K562 (cell line): ENCODE results near the gene HACE1. TPM values are rescaled to one million over a fixed set of nuclear protein-coding genes. Genes with fewer than 3 reads are reported as not detected.

Source experiments
- ATAC-seq: fragments of 200-7000 bp; cut with Tn5 transposase; 3 replicates; pipeline ENCODE4 v1.9.1; 2020; ENCODE audit warnings: moderate library complexity
- BruUV-seq: library from RNA; stranded (reverse); fragments of 400-500 nt; replicated peaks from 2 replicates; lab custom pipeline; 2021; lab: Mats Ljungman, UMichigan
- CTCF ChIA-PET: fragments of 300-600 bp; formaldehyde crosslinking; extraction: SDS; loops from one replicate; lab custom pipeline; 2021; ENCODE audit warnings: low intra/inter-chr PET ratio; lab: Yijun Ruan, JAX
- POLR2A ChIA-PET: fragments of 300-600, 350-650 bp; sonication (Branson Sonifier 250); formaldehyde crosslinking; extraction: SDS; loops from one replicate; lab custom pipeline; 2021; ENCODE audit warnings: antibody characterized with exemption, inconsistent platforms; lab: Yijun Ruan, JAX
- DNase-seq, 4 experiments: peaks; one replicate each; pipeline versions ENCODE4 v3.0.0 to v3.0.0-alpha.2; 2011 to 2018; ENCODE audit warnings: low spot score in 3 of 4, mixed read lengths in 3 of 4; ENCODE audit errors: extremely low read depth in 1 of 4
- FAIRE-seq: peaks from 2 replicates; lab custom pipeline; 2011; peaks lifted over from hg19 to GRCh38; lab: Jason Lieb, UNC
- H2AFZ ChIP-seq: 2 replicates; pipeline ENCODE4 v1.6.0; 2011; ENCODE audit warnings: low read depth, low read length, control low read depth, inconsistent platforms
- H3K27ac ChIP-seq: fragments of 200-600 bp; 3 replicates; pipeline ENCODE4 v1.8.0; 2011; ENCODE audit warnings: low read depth, mild to moderate bottlenecking, control low read depth, inconsistent platforms, low read length, moderate library complexity, mixed read lengths; ENCODE audit errors: extremely low read depth
- H3K27me3 ChIP-seq, 2 experiments: fragments of 300-600 bp in 1 of 2; 2 replicates in 1 of 2; 3 replicates in 1 of 2; pipeline versions ENCODE4 v1.6.0 to v1.8.0; 2011; ENCODE audit warnings: inconsistent platforms in 2 of 2, low read length in 2 of 2, mild to moderate bottlenecking in 1 of 2, mixed read lengths in 1 of 2, moderate library complexity in 1 of 2; ENCODE audit not compliant: control insufficient read depth in 2 of 2, insufficient read depth in 2 of 2
- H3K36me3 ChIP-seq: fragments of 300-600 bp; 3 replicates; pipeline ENCODE4 v1.8.0; 2011; ENCODE audit warnings: mild to moderate bottlenecking, low read length, inconsistent platforms; ENCODE audit not compliant: control insufficient read depth, insufficient read depth
- H3K4me1 ChIP-seq, 2 experiments: fragments of 200-600 bp in 1 of 2; replicated peaks in 1 of 2; 2 replicates in 1 of 2; 3 replicates in 1 of 2; pipeline versions ENCODE4 v1.5.1 to v1.8.0; 2011; ENCODE audit warnings: inconsistent platforms in 2 of 2, low read length in 2 of 2, mild to moderate bottlenecking in 1 of 2, mixed read lengths in 1 of 2, moderate library complexity in 1 of 2; ENCODE audit not compliant: control insufficient read depth in 2 of 2, insufficient read depth in 2 of 2
- H3K4me2 ChIP-seq: 2 replicates; pipeline ENCODE4 v1.6.1; 2011; ENCODE audit warnings: low read length, control low read depth, inconsistent platforms, mixed read lengths; ENCODE audit not compliant: insufficient read depth
- H3K4me3 ChIP-seq: fragments of 200-600 bp; sonication (generic), shearing (Covaris generic); 2 replicates; pipeline ENCODE4 v1.5.1; 2016; ENCODE audit warnings: control low read depth, inconsistent platforms
- H3K79me2 ChIP-seq: fragments of 200-600 bp; 3 replicates; pipeline ENCODE4 v1.8.0; 2011; ENCODE audit warnings: low read length, inconsistent platforms; ENCODE audit not compliant: control insufficient read depth, insufficient read depth
- H3K9ac ChIP-seq, 2 experiments: 2 replicates each; pipeline versions ENCODE4 v1.6.0 to v1.6.1; 2011; ENCODE audit warnings: low read depth in 2 of 2, low read length in 2 of 2, control low read depth in 1 of 2, inconsistent platforms in 1 of 2, mild to moderate bottlenecking in 1 of 2, mixed read lengths in 1 of 2; ENCODE audit not compliant: insufficient read depth in 1 of 2
- H3K9me1 ChIP-seq: one replicate; pipeline ENCODE4 v1.6.0; 2011; ENCODE audit warnings: inconsistent platforms, mild to moderate bottlenecking, low read length, moderate library complexity; ENCODE audit not compliant: control insufficient read depth, insufficient read depth
- H3K9me3 ChIP-seq: replicated peaks from 2 replicates; pipeline ENCODE4 v1.5.1; 2011; ENCODE audit warnings: low read depth, low read length, inconsistent platforms; ENCODE audit not compliant: control insufficient read depth, insufficient read depth
- H4K20me1 ChIP-seq: replicated peaks from 2 replicates; pipeline ENCODE4 v1.6.1; 2011; ENCODE audit warnings: low read length, inconsistent platforms, mixed read lengths; ENCODE audit not compliant: control insufficient read depth, insufficient read depth
- CREBBP ChIP-seq: IDR thresholded peaks from one replicate; pipeline ENCODE4 v1.6.1; 2012; ENCODE audit warnings: low read depth, mild to moderate bottlenecking, control low read depth, inconsistent platforms, low read length
- FOXJ2 ChIP-seq: fragments of 200-800 bp; sonication (Bioruptor generic); IDR thresholded peaks from 2 replicates; pipeline ENCODE4 v1.6.1; 2016; ENCODE audit warnings: missing genetic modification characterization, missing compliant biosample characterization
- MLX ChIP-seq, 2 experiments: fragments of 450-650 bp in 1 of 2; sonication (generic) in 1 of 2; formaldehyde crosslinking; conservative IDR thresholded peaks; 2 replicates each; pipeline versions ENCODE4 v1.4.0 to v1.8.1; 2020 to 2022; ENCODE audit warnings: mild to moderate bottlenecking in 1 of 2, missing genetic modification reagents in 1 of 2
- SOX6 ChIP-seq: fragments of 450-650 bp; IDR thresholded peaks from 2 replicates; pipeline ENCODE4 v1.6.1; 2014; ENCODE audit warnings: mild to moderate bottlenecking
- WGBS: fragments of 100-300 bp; shearing (Covaris generic); methylation state at CpG from one replicate; pipeline ENCODE4 v1.1.6; 2016; ENCODE audit warnings: low coverage, mixed read lengths; ENCODE audit not compliant: insufficient coverage; ENCODE audit errors: missing lambda C conversion rate; 5-methylcytosine and 5-hydroxymethylcytosine counted together
- in situ Hi-C: fragments of 300-500 bp; cut with MboI; formaldehyde crosslinking; loops from 4 replicates; pipeline ENCODE4 v1.15.0; 2018; ENCODE audit warnings: inconsistent platforms, mixed read lengths
- intact Hi-C: fragments of 100-400 bp; cut with micrococcal nuclease; formaldehyde crosslinking; loops from 2 replicates; pipeline ENCODE4 v1.14.2; 2022
- polyA plus RNA-seq, 8 experiments: library from polyadenylated mRNA; depleted of rRNA in 4 of 8; stranded (reverse) in 5 of 8; unstranded in 3 of 8; fragments of >200 nt; fragmentation: Nextera tagmentation in 2 of 8; fragmentation: Illumina TruSeq in 1 of 8; extraction: Ambion mirVana in 2 of 8; extraction: Trizol in 1 of 8; gene quantifications; 2 replicates each; pipeline versions ENCODE4 v1.2.1 to v1.2.3, GENCODE V29; 2011 to 2014; ENCODE audit warnings: inconsistent platforms in 1 of 8, missing spikeins in 1 of 8
- total RNA-seq, 7 experiments: library from RNA; depleted of rRNA in 6 of 7; stranded (reverse); fragments of >200 nt in 6 of 7; fragmentation: Illumina TruSeq in 2 of 7; extraction: Trizol in 2 of 7; gene quantifications; 2 replicates each; pipeline versions ENCODE4 v1.2.1 to v1.2.3, GENCODE V29; 2011 to 2021; ENCODE audit warnings: low replicate concordance in 1 of 7
- TF ChIP-seq, protein P1 (sequence below): sonication (generic); formaldehyde crosslinking; IDR thresholded peaks from 2 replicates; pipeline ENCODE4 v1.8.1; 2023; ENCODE audit warnings: mild to moderate bottlenecking, missing genetic modification reagents, moderate library complexity

The HACE1 gene
- total and polyA plus RNA-seq, 9 of the 15 experiments (the other 6 are each of a cell fraction or from before 2014, with no cell fraction given) = 3.6 to 19.9 (median 9.1) TPM

DNA sequence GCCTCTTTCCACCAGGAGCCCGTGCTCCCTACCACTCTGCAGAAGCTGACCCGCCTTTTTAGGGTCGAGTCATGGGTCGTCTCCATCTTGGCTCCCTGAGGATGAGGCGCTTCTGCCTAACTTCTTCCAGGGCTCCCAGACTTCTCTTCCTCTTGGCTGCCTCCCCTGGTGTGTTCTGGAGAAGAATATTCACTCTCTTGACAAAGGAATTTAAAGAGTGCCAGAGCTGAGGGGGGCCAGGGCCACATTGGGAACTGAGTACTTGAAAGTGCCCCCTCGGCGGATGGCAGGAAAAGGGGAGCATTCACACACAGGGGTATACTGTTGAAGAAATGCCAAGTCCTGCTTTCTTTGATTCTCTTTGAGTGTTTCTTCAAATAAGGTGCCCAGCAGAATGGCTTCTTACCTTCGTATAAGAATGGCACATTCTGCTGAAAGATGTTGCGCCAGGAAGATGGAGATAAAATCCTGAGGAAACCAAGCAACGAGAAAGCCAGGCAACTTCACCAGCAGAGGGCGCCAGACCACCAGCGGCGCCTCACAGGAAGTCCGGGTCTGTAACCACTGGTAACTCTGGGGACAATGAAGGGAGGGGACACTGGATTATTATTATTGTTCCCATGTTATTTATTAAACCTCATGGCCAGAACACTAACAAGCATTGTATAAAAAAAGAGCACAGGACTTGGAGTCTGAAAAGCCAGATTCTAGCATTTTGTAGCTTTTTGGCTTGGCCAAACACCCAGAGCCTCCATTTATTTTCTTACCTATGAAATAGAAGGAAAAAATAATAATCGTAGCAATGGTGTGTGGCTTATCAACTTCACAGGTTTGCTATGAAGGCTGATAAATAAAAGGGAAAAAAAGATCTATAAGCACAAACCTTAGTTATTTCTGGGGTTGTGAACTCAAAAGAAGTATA, 176.7 kb downstream of the HACE1 start (continued):
- TF ChIP-seq SOX6 = peak; percentile 69; the same call in 1 of the 2 replicates
- TF ChIP-seq, all 486 proteins: peak for 36

- no peaks in the 10 kb centered on the region for H3K79me2 ChIP-seq
- no peak for FAIRE-seq
- no peaks in the 10 kb centered on the region for H3K27me3 ChIP-seq
- no peak overlapping the region for H3K27ac ChIP-seq
- WGBS = 3% methylated on average over 2 of the region's 2 CpGs
- H3K4me2 ChIP-seq = no peak overlapping the region
- no peaks in the 10 kb centered on the region for H3K9me3 ChIP-seq
- no TSS peak for BruUV-seq
- no peaks in the 10 kb centered on the region for H4K20me1 ChIP-seq
- ChIA-PET POLR2A (no interaction called here), CTCF (no interaction called here)
- DNase-seq = no peak
- H2AFZ ChIP-seq = no peak overlapping the region
- intact Hi-C loops (loop anchor here (5.0 to 10.0 kb wide), 2 partner anchors 254 to 397 kb away; no protein-coding TSS in a partner anchor), in situ Hi-C loops (loop anchor here (5.0 kb wide), 1 partner anchor 87 kb away; no protein-coding TSS in a partner anchor)
- no peak overlapping the region for H3K9ac ChIP-seq
- ATAC-seq = no peak
- TF ChIP-seq CREBBP (no peak), MLX (CRISPR knock-in tag; conservative IDR thresholded peaks at IDR 0.05) (no peak), FOXJ2 (no peak)
- TF ChIP-seq, protein P1, sequence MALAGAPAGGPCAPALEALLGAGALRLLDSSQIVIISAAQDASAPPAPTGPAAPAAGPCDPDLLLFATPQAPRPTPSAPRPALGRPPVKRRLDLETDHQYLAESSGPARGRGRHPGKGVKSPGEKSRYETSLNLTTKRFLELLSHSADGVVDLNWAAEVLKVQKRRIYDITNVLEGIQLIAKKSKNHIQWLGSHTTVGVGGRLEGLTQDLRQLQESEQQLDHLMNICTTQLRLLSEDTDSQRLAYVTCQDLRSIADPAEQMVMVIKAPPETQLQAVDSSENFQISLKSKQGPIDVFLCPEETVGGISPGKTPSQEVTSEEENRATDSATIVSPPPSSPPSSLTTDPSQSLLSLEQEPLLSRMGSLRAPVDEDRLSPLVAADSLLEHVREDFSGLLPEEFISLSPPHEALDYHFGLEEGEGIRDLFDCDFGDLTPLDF = no peak
- no peaks in the 10 kb centered on the region for H3K9me1 ChIP-seq
- no peaks in the 10 kb centered on the region for H3K4me1 ChIP-seq
- no peaks in the 10 kb centered on the region for H3K36me3 ChIP-seq
- no peak overlapping the region for H3K4me3 ChIP-seq
Observed at GRCh38 chr6:104680539-104680938, 179.2 kb downstream of the HACE1 start.
